ENCODE results near the gene MCTP1. TPM values are rescaled to one million over a fixed set of nuclear protein-coding genes. Genes with fewer than 3 reads are reported as not detected.

Gene MCTP1
- total RNA-seq, 1 donor from 2014 or later: 12.8 TPM

GRCh38 chr5:95070866-95071265 is 214.0 kb downstream of the MCTP1 start:
- Histone ChIP-seq H3K9me3 (no peaks in the 10 kb centered on the region), H3K27me3 (no peaks in the 10 kb centered on the region), H3K27ac (peak overlapping the region; percentile 36), H3K4me1 (no peaks in the 10 kb centered on the region), H3K36me3 (no peaks in the 10 kb centered on the region), H3K4me3 (no peak overlapping the region)
- no peak for DNase-seq (ENCODE audit: extremely low spot score in 2 of 2)
- intact Hi-C loops (cut with DNase I): no loop called here
- TF ChIP-seq POLR2A (IDR thresholded peaks at IDR 0.05) (no peak), CTCF (IDR thresholded peaks at IDR 0.05) (no peak), POLR2AphosphoS5 (IDR thresholded peaks at IDR 0.05; ENCODE audit: insufficient read depth in 1 of 2, low read depth in 1 of 2) (no peak)

DNA sequence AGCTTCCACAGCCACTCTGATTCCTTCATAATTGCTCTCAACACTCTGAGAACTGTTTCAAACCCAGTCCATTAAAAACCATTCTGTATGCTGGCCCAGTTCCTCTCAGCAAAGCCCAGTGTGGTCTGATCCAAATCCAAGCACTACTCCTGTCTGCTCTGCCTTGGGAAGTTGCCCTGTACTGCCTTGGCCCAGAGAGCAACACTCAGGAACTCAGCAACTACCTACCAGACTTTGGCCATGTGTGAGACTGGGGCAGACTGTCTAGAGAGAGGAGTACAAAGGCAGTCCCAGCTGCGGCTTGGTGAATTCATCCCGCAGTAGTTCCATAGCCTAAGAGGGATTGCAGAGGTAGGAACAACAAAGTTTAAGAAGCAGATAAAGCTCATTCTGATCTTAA is 214.4 kb downstream of the MCTP1 start:
- TF ChIP-seq POLR2AphosphoS5 (IDR thresholded peaks at IDR 0.05; ENCODE audit: insufficient read depth in 1 of 2, low read depth in 1 of 2) (no peak), POLR2A (IDR thresholded peaks at IDR 0.05) (no peak), CTCF (IDR thresholded peaks at IDR 0.05) (no peak)
- Histone ChIP-seq H3K36me3 (no peaks in the 10 kb centered on the region), H3K27ac (peak overlapping the region; percentile 36), H3K9me3 (no peaks in the 10 kb centered on the region), H3K27me3 (no peaks in the 10 kb centered on the region), H3K4me3 (no peak overlapping the region), H3K4me1 (no peaks in the 10 kb centered on the region)
- intact Hi-C loops (cut with DNase I): no loop called here
- DNase-seq (ENCODE audit: extremely low spot score in 2 of 2): no peak

GRCh38 chr5:95069948-95070347 is 214.9 kb downstream of the MCTP1 start:
- DNase-seq (ENCODE audit: extremely low spot score in 2 of 2): no peak
- no peak overlapping the region for H3K4me3 ChIP-seq
- H3K27me3 ChIP-seq: no peaks in the 10 kb centered on the region
- H3K9me3 ChIP-seq: no peaks in the 10 kb centered on the region
- intact Hi-C loops (cut with DNase I): no loop called here
- H3K4me1 ChIP-seq: no peaks in the 10 kb centered on the region
- no peak for TF ChIP-seq CTCF (IDR thresholded peaks at IDR 0.05)
- no peak for TF ChIP-seq POLR2AphosphoS5 (IDR thresholded peaks at IDR 0.05; ENCODE audit: insufficient read depth in 1 of 2, low read depth in 1 of 2)
- TF ChIP-seq POLR2A (IDR thresholded peaks at IDR 0.05): no peak
- peak overlapping the region; percentile 36 for H3K27ac ChIP-seq
- H3K36me3 ChIP-seq: no peaks in the 10 kb centered on the region

DNA sequence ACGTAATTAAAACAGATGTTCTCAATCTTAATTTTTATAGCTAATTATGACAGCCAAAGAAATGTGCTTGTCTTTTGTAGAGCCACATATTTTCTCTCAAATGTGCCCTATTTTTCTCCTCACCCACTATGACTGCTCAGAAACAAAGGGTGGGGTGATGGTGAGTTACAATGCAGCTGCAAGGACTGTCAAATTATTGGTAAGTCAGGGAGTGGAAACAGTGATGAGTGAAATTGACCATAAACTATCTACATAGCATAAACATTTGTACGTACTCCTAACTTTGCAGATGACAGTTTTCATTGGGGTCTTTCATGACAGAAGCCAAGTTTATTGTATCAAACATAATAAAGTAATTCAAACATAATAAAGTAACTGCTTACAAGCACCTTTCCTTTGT is 215.9 kb downstream of the MCTP1 start:
- H3K27me3 ChIP-seq: no peaks in the 10 kb centered on the region
- H3K27ac ChIP-seq: no peak overlapping the region
- DNase-seq (ENCODE audit: extremely low spot score in 2 of 2): no peak
- no peaks in the 10 kb centered on the region for H3K36me3 ChIP-seq
- H3K4me1 ChIP-seq: no peaks in the 10 kb centered on the region
- H3K4me3 ChIP-seq: no peak overlapping the region
- no peaks in the 10 kb centered on the region for H3K9me3 ChIP-seq
- intact Hi-C loops (cut with DNase I): no loop called here
- no peak for TF ChIP-seq CTCF (IDR thresholded peaks at IDR 0.05)
- no peak for TF ChIP-seq POLR2AphosphoS5 (IDR thresholded peaks at IDR 0.05; ENCODE audit: insufficient read depth in 1 of 2, low read depth in 1 of 2)
- TF ChIP-seq POLR2A (IDR thresholded peaks at IDR 0.05): no peak

DNA sequence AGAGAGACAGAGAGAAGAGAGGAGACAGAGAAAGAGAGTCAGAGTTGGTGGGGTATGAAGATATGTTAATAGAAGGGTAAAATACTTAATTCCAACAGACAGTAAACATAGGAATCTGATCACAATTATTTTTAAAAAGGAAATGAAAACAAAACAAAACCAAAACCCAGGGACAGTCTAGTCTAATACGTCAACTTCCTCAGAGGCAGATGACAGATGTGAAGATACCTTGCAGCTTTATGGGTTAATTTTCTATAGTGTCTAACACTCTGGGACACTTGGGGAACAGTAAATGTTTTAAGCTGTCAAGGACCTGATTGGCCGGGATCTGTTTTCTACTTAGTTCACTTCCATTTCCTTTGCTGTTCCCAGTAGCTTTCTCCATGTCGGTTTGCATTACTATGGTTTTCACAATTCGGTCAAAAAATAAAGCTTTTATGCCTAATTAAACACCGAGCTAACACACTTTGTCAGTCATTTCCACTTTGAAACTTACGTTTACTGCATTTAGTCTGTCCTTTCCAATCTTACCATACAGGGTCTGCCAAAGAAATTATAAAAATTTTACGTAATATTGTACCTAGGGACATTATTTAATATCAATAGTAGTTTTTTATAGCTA is 216.5 kb downstream of the MCTP1 start:
- no peaks in the 10 kb centered on the region for H3K36me3 ChIP-seq
- peak overlapping the region; percentile 20 for H3K27ac ChIP-seq
- no peak for DNase-seq (ENCODE audit: extremely low spot score in 2 of 2)
- intact Hi-C loops (cut with DNase I): no loop called here
- no peak for TF ChIP-seq POLR2A (IDR thresholded peaks at IDR 0.05)
- TF ChIP-seq POLR2AphosphoS5 (IDR thresholded peaks at IDR 0.05; ENCODE audit: insufficient read depth in 1 of 2, low read depth in 1 of 2): no peak
- no peak for TF ChIP-seq CTCF (IDR thresholded peaks at IDR 0.05)
- no peaks in the 10 kb centered on the region for H3K27me3 ChIP-seq
- no peaks in the 10 kb centered on the region for H3K4me1 ChIP-seq
- H3K9me3 ChIP-seq: no peaks in the 10 kb centered on the region
- H3K4me3 ChIP-seq: no peak overlapping the region

All from vagina (tissue), 2 donors.